ENCODE measurements around the gene SF3A2.

The SF3A2 gene

GRCh38 chr19:2226840-2227360 is 9.7 kb upstream of the SF3A2 start:
- no peak for DNase-seq (ENCODE audit: low spot score)

- no peak for DNase-seq (ENCODE audit: low spot score)
These were observed 9.0 kb upstream of the SF3A2 start for GRCh38 chr19:2227415-2228156.

GRCh38 chr19:2228157-2229030 is 8.2 kb upstream of the SF3A2 start:
- no peak for DNase-seq (ENCODE audit: low spot score)

- no peak for DNase-seq (ENCODE audit: low spot score)
These were observed 7.3 kb upstream of the SF3A2 start for GRCh38 chr19:2229103-2230032.

GRCh38 chr19:2230033-2230531 is 6.5 kb upstream of the SF3A2 start:
- no peak for DNase-seq (ENCODE audit: low spot score)

- DNase-seq (ENCODE audit: low spot score): no peak
These were observed 5.7 kb upstream of the SF3A2 start for GRCh38 chr19:2230807-2231533.

GRCh38 chr19:2231621-2232221 is 4.9 kb upstream of the SF3A2 start:
- DNase-seq (ENCODE audit: low spot score): no peak

GRCh38 chr19:2232286-2233151 is 4.1 kb upstream of the SF3A2 start:
- DNase-seq (ENCODE audit: low spot score): no peak

- DNase-seq (ENCODE audit: low spot score): no peak
These were observed 2.9 kb upstream of the SF3A2 start for GRCh38 chr19:2233601-2234280.

GRCh38 chr19:2234996-2235380 is 1.6 kb upstream of the SF3A2 start:
- DNase-seq (ENCODE audit: low spot score): no peak

- no peak for DNase-seq (ENCODE audit: low spot score)
These were observed 1.1 kb upstream of the SF3A2 start for GRCh38 chr19:2235381-2236063.

GRCh38 chr19:2236064-2236313 is 635 bp upstream of the SF3A2 start:
- DNase-seq (ENCODE audit: low spot score): no peak

- DNase-seq (ENCODE audit: low spot score): no peak
These were observed 636 bp downstream of the SF3A2 start for GRCh38 chr19:2237051-2237868.

GRCh38 chr19:2237869-2238153 is 1.2 kb downstream of the SF3A2 start:
- no peak for DNase-seq (ENCODE audit: low spot score)

- DNase-seq (ENCODE audit: low spot score): no peak
These were observed 2.5 kb downstream of the SF3A2 start for GRCh38 chr19:2239173-2239572.

- no peak for DNase-seq (ENCODE audit: low spot score)
These were observed 3.4 kb downstream of the SF3A2 start for GRCh38 chr19:2239771-2240770.
